ENCODE results near the gene PRAMEF27.
"Not testable (repeated sequence)": the region's sequence is repeated elsewhere in the genome, so short reads cannot be mapped to it uniquely, and the experiment has no call there.

PRAMEF27 gene

GRCh38 chr1:13056475-13056874, at the start of gene PRAMEF27:
PRAMEF27 (minus strand) TSS chr1:13056575; CDS start chr1:13053659, 2,916 bp downstream.
- H3K4me3 ChIP-seq (ENCODE audit: low read depth, low read length): not testable (repeated sequence)

- H3K4me3 ChIP-seq (ENCODE audit: low read depth, low read length): not testable (repeated sequence)
These were observed 14.1 kb upstream of the PRAMEF27 start, which contains the start of gene PRAMEF25 for GRCh38 chr1:13070474-13070873. PRAMEF25 (plus strand) TSS chr1:13070774; CDS start chr1:13073694, 2,920 bp downstream.

GRCh38 chr1:13019846-13020245, 36.5 kb downstream of the PRAMEF27 start:
- H3K4me3 ChIP-seq (ENCODE audit: low read depth, low read length): not testable (repeated sequence)

- not testable (repeated sequence) for H3K4me3 ChIP-seq (ENCODE audit: low read depth, low read length)
These were observed 44.4 kb downstream of the PRAMEF27 start for GRCh38 chr1:13011932-13012331.

- H3K4me3 ChIP-seq (ENCODE audit: low read depth, low read length): not testable (repeated sequence)
These were observed 47.0 kb downstream of the PRAMEF27 start for GRCh38 chr1:13009348-13009747.

- H3K4me3 ChIP-seq (ENCODE audit: low read depth, low read length): not testable (repeated sequence)
These were observed 50.6 kb downstream of the PRAMEF27 start for GRCh38 chr1:13005732-13006131.
